Lower lobe of right lung (tissue), 2 donors: ENCODE measurements around the gene HMCN2. TPM values are rescaled to one million over a fixed set of nuclear protein-coding genes. Genes with fewer than 3 reads are reported as not detected.
A peak's percentile ranks its signal among the peaks of the same experiment; 100 is the strongest.

Experiments used
- ATAC-seq, 2 donors: fragments of 200-7000 bp; cut with Tn5 transposase; one replicate each; pipeline ENCODE4 v1.9.1; 2020 to 2022; ENCODE audit warnings: mild to moderate bottlenecking in 2 of 2, moderate library complexity in 2 of 2
- DNase-seq: peaks from one replicate; pipeline ENCODE4 v3.0.0-alpha.2; 2020
- H3K27ac ChIP-seq: fragments of 200-600 bp; one replicate; pipeline ENCODE4 v1.8.0; 2022
- H3K27me3 ChIP-seq: fragments of 200-600 bp; one replicate; pipeline ENCODE4 v1.8.0; 2022; ENCODE audit warnings: low read depth
- H3K36me3 ChIP-seq: fragments of 200-600 bp; one replicate; pipeline ENCODE4 v1.8.0; 2022; ENCODE audit warnings: mild to moderate bottlenecking
- H3K4me1 ChIP-seq: fragments of 200-600 bp; one replicate; pipeline ENCODE4 v1.8.0; 2022
- H3K4me3 ChIP-seq: fragments of 200-600 bp; one replicate; pipeline ENCODE4 v1.8.0; 2022; ENCODE audit warnings: mild to moderate bottlenecking
- H3K9me3 ChIP-seq: fragments of 200-600 bp; one replicate; pipeline ENCODE4 v1.8.0; 2022
- CTCF ChIP-seq: fragments of 200-600 bp; IDR thresholded peaks from one replicate; pipeline ENCODE4 v1.8.0; 2022; ENCODE audit warnings: antibody characterized with exemption, mild to moderate bottlenecking
- intact Hi-C: fragments of 100-400 bp; cut with DNase I; formaldehyde crosslinking; loops from one replicate; pipeline ENCODE4 v1.11.0; 2022
- total RNA-seq: library from RNA; stranded (reverse); fragmentation: NEBNext Ultra II Directional; extraction: Animal tissue kit (Norgen Biotek cat#: 25700); gene quantifications from one replicate; pipeline ENCODE4 v1.2.1, GENCODE V29; 2021
- donor health status: DM: no; HTN: yes; CAD: no; lungs with severe emphysema.

Gene HMCN2
- total RNA-seq, 1 donor from 2014 or later = 4.7 TPM

- H3K27ac ChIP-seq = peak overlapping the region; percentile 53
- no peak for DNase-seq
- H3K9me3 ChIP-seq = no peaks in the 10 kb centered on the region
- no peak for ATAC-seq
- TF ChIP-seq CTCF = no peak
- no peak overlapping the region for H3K4me3 ChIP-seq
- H3K4me1 ChIP-seq = peaks cover 8% of the 10 kb centered on the region
- H3K27me3 ChIP-seq = no peaks in the 10 kb centered on the region
- peaks cover 7% of the 10 kb centered on the region for H3K36me3 ChIP-seq
- intact Hi-C loops = no loop called here
Observed at GRCh38 chr9:130458027-130458803, 192.7 kb downstream of the HMCN2 start.

DNA sequence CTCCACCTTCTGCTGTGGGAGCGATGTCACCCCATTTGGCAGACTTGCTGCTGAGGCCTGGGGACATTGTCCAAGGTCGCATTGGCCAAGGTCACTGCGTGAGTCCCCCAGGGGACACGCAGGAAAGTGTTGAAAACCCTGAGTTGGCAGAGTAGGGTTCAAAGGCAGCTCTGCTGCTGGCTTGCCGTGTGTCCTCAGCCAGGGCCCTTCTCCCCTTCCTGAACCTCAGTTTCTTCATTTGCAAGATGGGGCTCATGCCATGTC, 193.2 kb downstream of the HMCN2 start:
- Histone ChIP-seq H3K36me3 (peaks cover 7% of the 10 kb centered on the region), H3K4me3 (no peak overlapping the region), H3K9me3 (no peaks in the 10 kb centered on the region), H3K27ac (peak overlapping the region; percentile 53), H3K27me3 (no peaks in the 10 kb centered on the region), H3K4me1 (peaks cover 3% of the 10 kb centered on the region)
- no peak for TF ChIP-seq CTCF
- no peak for DNase-seq
- intact Hi-C loops = no loop called here
- ATAC-seq = no peak

DNA sequence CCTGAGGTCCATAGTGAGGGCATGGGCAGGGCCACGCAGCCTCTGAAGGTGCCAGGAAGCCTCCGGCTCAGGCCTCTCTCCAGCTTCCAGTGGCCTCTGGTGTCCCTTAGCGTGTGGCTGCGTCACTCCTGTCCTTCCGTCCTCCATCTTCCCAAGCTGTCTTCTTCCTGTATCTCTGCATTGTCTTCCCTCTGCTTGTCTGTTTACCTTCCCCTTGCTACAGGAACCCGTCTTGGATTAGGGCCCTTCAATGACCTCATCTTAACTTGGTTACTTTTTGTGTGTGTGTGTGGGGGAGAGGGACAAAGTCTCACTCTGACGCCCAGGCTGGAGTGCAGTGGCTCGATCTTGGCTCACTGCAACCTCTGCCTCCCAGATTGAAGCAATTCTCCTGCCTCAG, 193.6 kb downstream of the HMCN2 start:
- H3K27ac ChIP-seq = peak overlapping the region; percentile 53
- ATAC-seq (no peak), DNase-seq (no peak)
- H3K4me3 ChIP-seq = no peak overlapping the region
- peaks cover 9% of the 10 kb centered on the region for H3K36me3 ChIP-seq
- no peak for TF ChIP-seq CTCF
- no peaks in the 10 kb centered on the region for H3K27me3 ChIP-seq
- H3K4me1 ChIP-seq = no peaks in the 10 kb centered on the region
- intact Hi-C loops = no loop called here
- H3K9me3 ChIP-seq = no peaks in the 10 kb centered on the region

GRCh38 chr9:130459941-130460669, 194.5 kb downstream of the HMCN2 start:
- no peak for ATAC-seq

DNA sequence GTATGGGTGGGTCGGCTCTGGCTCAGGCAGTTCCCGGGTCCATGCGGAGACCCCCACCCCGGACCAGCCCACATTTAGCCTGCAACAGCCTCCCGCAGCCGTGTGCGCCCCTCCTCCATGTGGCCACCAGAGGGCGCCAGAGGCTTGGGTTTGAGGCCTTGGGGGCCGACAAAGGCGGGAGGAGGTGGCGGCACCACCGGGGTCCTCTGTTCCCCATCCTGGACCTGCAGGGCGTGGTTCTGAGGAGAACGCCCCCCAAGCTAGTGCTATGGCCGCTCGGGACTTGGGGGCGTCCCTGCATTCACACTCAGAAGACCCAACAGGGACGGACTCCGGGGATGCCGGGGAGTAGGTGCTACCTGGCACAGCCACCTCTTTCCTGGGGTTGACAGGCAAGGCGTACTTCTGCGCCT, 195.7 kb downstream of the HMCN2 start:
- DNase-seq = peak; percentile 67
- intact Hi-C loops = no loop called here
- H3K4me1 ChIP-seq = no peaks in the 10 kb centered on the region
- no peak overlapping the region for H3K27ac ChIP-seq
- peaks cover 25% of the 10 kb centered on the region for H3K36me3 ChIP-seq
- peak; percentile 64 to 71 for ATAC-seq
- TF ChIP-seq CTCF = peak; percentile 92
- no peaks in the 10 kb centered on the region for H3K9me3 ChIP-seq
- peaks cover 2% of the 10 kb centered on the region for H3K27me3 ChIP-seq
- no peak overlapping the region for H3K4me3 ChIP-seq

More at GRCh38 chr9:130459941-130460669, 194.5 kb downstream of the HMCN2 start:
- H3K36me3 ChIP-seq = peaks cover 19% of the 10 kb centered on the region
- H3K4me1 ChIP-seq = no peaks in the 10 kb centered on the region
- H3K4me3 ChIP-seq = no peak overlapping the region
- no peaks in the 10 kb centered on the region for H3K27me3 ChIP-seq
- no peak for TF ChIP-seq CTCF
- intact Hi-C loops = no loop called here
- no peaks in the 10 kb centered on the region for H3K9me3 ChIP-seq
- no peak overlapping the region for H3K27ac ChIP-seq
- DNase-seq = no peak
